HTR-8/SVneo (cell line): ENCODE results near the gene PLEKHH1.
"Not testable (repeated sequence)": the region's sequence is repeated elsewhere in the genome, so short reads cannot be mapped to it uniquely, and the experiment has no call there.

ENCODE experiments used
- DNase-seq: peaks from one replicate; pipeline ENCODE4 v3.0.0; 2011; ENCODE audit warnings: low spot score, mixed read lengths; ENCODE audit not compliant: insufficient read length
- FAIRE-seq: peaks from 2 replicates; lab custom pipeline; 2011; peaks lifted over from hg19 to GRCh38; lab: Jason Lieb, UNC

PLEKHH1 gene

GRCh38 chr14:67577909-67578749, 45.0 kb downstream of the PLEKHH1 start:
- peak; percentile 97 for FAIRE-seq

GRCh38 chr14:67579040-67579439, 46.0 kb downstream of the PLEKHH1 start:
- FAIRE-seq (no peak), DNase-seq (no peak)

More at GRCh38 chr14:67577909-67578749, 45.0 kb downstream of the PLEKHH1 start:
- no peak for DNase-seq

- no peak for FAIRE-seq
These were observed 46.5 kb downstream of the PLEKHH1 start for GRCh38 chr14:67579636-67580035.

GRCh38 chr14:67580336-67581171, 47.5 kb downstream of the PLEKHH1 start:
- FAIRE-seq (peak; percentile 90), DNase-seq (no peak)

More at GRCh38 chr14:67579636-67580035, 46.5 kb downstream of the PLEKHH1 start:
- DNase-seq, result no peak

- no peak for DNase-seq
- no peak for FAIRE-seq
These were observed 48.6 kb downstream of the PLEKHH1 start for GRCh38 chr14:67581643-67582042.

GRCh38 chr14:67582061-67582460, 49.0 kb downstream of the PLEKHH1 start:
- no peak for DNase-seq

GRCh38 chr14:67583711-67584644, 50.9 kb downstream of the PLEKHH1 start:
- peak; percentile 100 for FAIRE-seq
- DNase-seq, result peak; percentile 96

More at GRCh38 chr14:67582061-67582460, 49.0 kb downstream of the PLEKHH1 start:
- peak; percentile 85 for FAIRE-seq

- FAIRE-seq (no peak), DNase-seq (no peak)
These were observed 51.9 kb downstream of the PLEKHH1 start for GRCh38 chr14:67584978-67585377.

GRCh38 chr14:67586369-67586768, 53.3 kb downstream of the PLEKHH1 start:
- DNase-seq (no peak), FAIRE-seq (no peak)

GRCh38 chr14:67589204-67589770, 56.2 kb downstream of the PLEKHH1 start:
- FAIRE-seq, result peak; percentile 96

GRCh38 chr14:67593650-67594049, 60.6 kb downstream of the PLEKHH1 start:
- FAIRE-seq, result peak; percentile 80
- not testable (repeated sequence) for DNase-seq

More at GRCh38 chr14:67589204-67589770, 56.2 kb downstream of the PLEKHH1 start:
- no peak for DNase-seq

GRCh38 chr14:67595392-67595791, 62.3 kb downstream of the PLEKHH1 start:
- DNase-seq, result no peak
- FAIRE-seq, result peak; percentile 84

- peak; percentile 100 for DNase-seq
- peak; percentile 100 for FAIRE-seq
These were observed 66.8 kb downstream of the PLEKHH1 start, which contains the start of gene PIGH for GRCh38 chr14:67599698-67600561. Gene PIGH (minus strand): TSS chr14:67600268. CDS start chr14:67600203, 65 bp downstream.

GRCh38 chr14:67600562-67600974, 67.5 kb downstream of the PLEKHH1 start:
- DNase-seq, FAIRE-seq: not testable (repeated sequence)

GRCh38 chr14:67602076-67602475, 69.0 kb downstream of the PLEKHH1 start:
- FAIRE-seq (peak; percentile 28), DNase-seq (no peak)

GRCh38 chr14:67602995-67603545, 70.0 kb downstream of the PLEKHH1 start:
- DNase-seq (no peak), FAIRE-seq (peak; percentile 88)

- FAIRE-seq (no peak), DNase-seq (no peak)
These were observed 74.6 kb downstream of the PLEKHH1 start for GRCh38 chr14:67607646-67608045.
